Panc1 (cell line): ENCODE data around the gene FAM78A. TPM values are rescaled to one million over a fixed set of nuclear protein-coding genes. Genes with fewer than 3 reads are reported as not detected.

Experiments used
- ATAC-seq: fragments of 200-7000 bp; cut with Tn5 transposase; 2 replicates; pipeline ENCODE4 v1.9.1; 2020; ENCODE audit warnings: mild to moderate bottlenecking, moderate library complexity
- BruUV-seq: library from RNA; stranded (reverse); fragments of 400-500 nt; replicated peaks from 2 replicates; lab custom pipeline; 2021; lab: Mats Ljungman, UMichigan
- CTCF ChIA-PET: fragments of 300-600 bp; sonication (Branson Sonifier 250); formaldehyde crosslinking; loops from one replicate; lab custom pipeline; 2022; ENCODE audit warnings: antibody characterized with exemption; lab: Charles Lee
- POLR2A ChIA-PET: fragments of 300-600 bp; sonication (Branson Sonifier 250); formaldehyde crosslinking; loops from one replicate; lab custom pipeline; 2022; ENCODE audit warnings: antibody characterized with exemption; lab: Charles Lee
- DNase-seq: peaks from one replicate; pipeline ENCODE4 v3.0.0-alpha.2; 2010; ENCODE audit warnings: low read depth, low spot score
- H3K27ac ChIP-seq: 2 replicates; pipeline ENCODE4 v1.5.1; 2011; ENCODE audit warnings: mild to moderate bottlenecking, low read length, inconsistent platforms
- H3K27me3 ChIP-seq: fragments of 200-500 bp; sonication (Bioruptor generic); 2 replicates; pipeline ENCODE4 v1.6.0; 2014; ENCODE audit warnings: low read length, inconsistent platforms; ENCODE audit not compliant: control insufficient read depth, insufficient read depth
- H3K36me3 ChIP-seq: fragments of 200-500 bp; sonication (Bioruptor generic); 2 replicates; pipeline ENCODE4 v1.5.1; 2014; ENCODE audit warnings: inconsistent platforms, mild to moderate bottlenecking, low read length, moderate library complexity; ENCODE audit not compliant: control insufficient read depth, insufficient read depth
- H3K4me1 ChIP-seq: 2 replicates; pipeline ENCODE4 v1.5.1; 2011; ENCODE audit warnings: inconsistent platforms, mild to moderate bottlenecking, low read length, moderate library complexity; ENCODE audit not compliant: control insufficient read depth, insufficient read depth
- H3K4me3 ChIP-seq, 2 experiments: 2 replicates each; pipeline ENCODE4 v1.5.1; 2011 to 2012; ENCODE audit warnings: low read depth in 2 of 2, low read length in 2 of 2, mild to moderate bottlenecking in 2 of 2, inconsistent platforms in 1 of 2, moderate library complexity in 1 of 2
- H3K9me3 ChIP-seq: fragments of 200-500 bp; sonication (Bioruptor generic); 2 replicates; pipeline ENCODE4 v1.5.1; 2014; ENCODE audit warnings: low read depth, mild to moderate bottlenecking, inconsistent platforms, low read length, moderate library complexity; ENCODE audit not compliant: control insufficient read depth, insufficient read depth
- CTCF ChIP-seq: fragments of 450-650 bp; IDR thresholded peaks from 2 replicates; pipeline ENCODE4 v1.5.1; 2017; ENCODE audit warnings: mild to moderate bottlenecking
- POLR2AphosphoS5 ChIP-seq: IDR thresholded peaks from 2 replicates; pipeline ENCODE4 v1.6.1; 2012; ENCODE audit warnings: mild to moderate bottlenecking, low read depth, low read length, moderate library complexity
- REST ChIP-seq, 2 experiments: IDR thresholded peaks; 2 replicates each; pipeline ENCODE4 v1.6.1; 2011 to 2012; ENCODE audit warnings: low read depth in 2 of 2, control low read depth in 1 of 2, low read length in 1 of 2, mild to moderate bottlenecking in 1 of 2, moderate library complexity in 1 of 2; ENCODE audit not compliant: insufficient read depth in 1 of 2
- SIN3A ChIP-seq: IDR thresholded peaks from 2 replicates; pipeline ENCODE4 v1.6.1; 2012; ENCODE audit warnings: low read depth, mild to moderate bottlenecking, low read length, moderate library complexity, borderline replicate concordance; ENCODE audit not compliant: insufficient read depth
- TCF7L2 ChIP-seq: IDR thresholded peaks from 2 replicates; pipeline ENCODE4 v1.6.1; 2011; ENCODE audit warnings: mild to moderate bottlenecking, low read depth, low read length, inconsistent platforms
- in situ Hi-C: cut with HindIII; loops from 2 replicates; pipeline ENCODE4 v1.10.0; 2016; ENCODE audit warnings: low sequenced_read_pairs, low pct_unique_long_range_greater_than_20kb
- intact Hi-C: fragments of 100-400 bp; cut with micrococcal nuclease; formaldehyde crosslinking; loops from one replicate; pipeline ENCODE4 v1.10.0; 2022; ENCODE audit not compliant: unreplicated experiment
- total RNA-seq: library from RNA; stranded (reverse); gene quantifications from one replicate; pipeline ENCODE4 v1.2.1, GENCODE V29; 2021; ENCODE audit not compliant: unreplicated experiment

Gene FAM78A
- total RNA-seq, 1 experiment from 2014 or later: 0.59 TPM

- BruUV-seq: no TSS peak
- TF ChIP-seq SIN3A: no peak
- TF ChIP-seq CTCF: no peak
- no peak for TF ChIP-seq POLR2AphosphoS5
- TF ChIP-seq REST (IDR thresholded peaks at IDR 0.05; ENCODE audit: insufficient read depth in 1 of 2, low read depth in 2 of 2, low read length in 1 of 2): no peak
- no peak for TF ChIP-seq TCF7L2
- in situ Hi-C loops (no loop called here), intact Hi-C loops (no loop called here)
- peak; percentile 16 for ATAC-seq
- POLR2A ChIA-PET: no interaction called here
- no peaks in the 10 kb centered on the region for H3K36me3 ChIP-seq
- no peak overlapping the region for H3K27ac ChIP-seq
- CTCF ChIA-PET: no interaction called here
- no peaks in the 10 kb centered on the region for H3K27me3 ChIP-seq
- peak overlapping the region; percentile 27 to 34; a peak in 3 of 4 replicates for H3K4me3 ChIP-seq
- no peaks in the 10 kb centered on the region for H3K9me3 ChIP-seq
- DNase-seq: no peak
- H3K4me1 ChIP-seq: no peaks in the 10 kb centered on the region
Observed at GRCh38 chr9:131276891-131277286, 579 bp upstream of the FAM78A start.

GRCh38 chr9:131275332-131276093, 797 bp downstream of the FAM78A start:
- Histone ChIP-seq H3K4me3 (no peak overlapping the region), H3K4me1 (no peaks in the 10 kb centered on the region), H3K27me3 (no peaks in the 10 kb centered on the region), H3K27ac (no peak overlapping the region), H3K36me3 (no peaks in the 10 kb centered on the region), H3K9me3 (no peaks in the 10 kb centered on the region)
- in situ Hi-C loops (no loop called here), intact Hi-C loops (no loop called here)
- POLR2A ChIA-PET: no interaction called here
- TF ChIP-seq REST (IDR thresholded peaks at IDR 0.05; ENCODE audit: insufficient read depth in 1 of 2, low read depth in 2 of 2, low read length in 1 of 2): no peak
- no peak for TF ChIP-seq SIN3A
- no peak for TF ChIP-seq TCF7L2
- TF ChIP-seq CTCF: no peak
- no peak for TF ChIP-seq POLR2AphosphoS5
- CTCF ChIA-PET: interaction anchor here (0.6 kb wide), 1 partner anchor 25 kb away, joined by 4 read pairs; no protein-coding TSS in a partner anchor
- no peak for ATAC-seq
- DNase-seq: no peak
- no TSS peak for BruUV-seq
